HG03520 (cell line): Measurements from ENCODE around the gene CFL1.

ENCODE experiments used
- ATAC-seq: cut with Tn5 transposase; IDR thresholded peaks from one replicate; pipeline ENCODE4 v1.9.1; 2021; ENCODE audit warnings: mild to moderate bottlenecking, moderate library complexity; ENCODE audit not compliant: unreplicated experiment

The CFL1 gene

GRCh38 chr11:65888163-65888814 lies 30.3 kb upstream of the CFL1 start, which contains the start of gene FIBP:
TSS of gene FIBP (minus strand) at chr11:65888471. CDS start at chr11:65888418, 53 bp downstream.
- peak; percentile 42 for ATAC-seq

GRCh38 chr11:65887723-65888162 lies 29.8 kb upstream of the CFL1 start:
- ATAC-seq: peak; percentile 2

DNA sequence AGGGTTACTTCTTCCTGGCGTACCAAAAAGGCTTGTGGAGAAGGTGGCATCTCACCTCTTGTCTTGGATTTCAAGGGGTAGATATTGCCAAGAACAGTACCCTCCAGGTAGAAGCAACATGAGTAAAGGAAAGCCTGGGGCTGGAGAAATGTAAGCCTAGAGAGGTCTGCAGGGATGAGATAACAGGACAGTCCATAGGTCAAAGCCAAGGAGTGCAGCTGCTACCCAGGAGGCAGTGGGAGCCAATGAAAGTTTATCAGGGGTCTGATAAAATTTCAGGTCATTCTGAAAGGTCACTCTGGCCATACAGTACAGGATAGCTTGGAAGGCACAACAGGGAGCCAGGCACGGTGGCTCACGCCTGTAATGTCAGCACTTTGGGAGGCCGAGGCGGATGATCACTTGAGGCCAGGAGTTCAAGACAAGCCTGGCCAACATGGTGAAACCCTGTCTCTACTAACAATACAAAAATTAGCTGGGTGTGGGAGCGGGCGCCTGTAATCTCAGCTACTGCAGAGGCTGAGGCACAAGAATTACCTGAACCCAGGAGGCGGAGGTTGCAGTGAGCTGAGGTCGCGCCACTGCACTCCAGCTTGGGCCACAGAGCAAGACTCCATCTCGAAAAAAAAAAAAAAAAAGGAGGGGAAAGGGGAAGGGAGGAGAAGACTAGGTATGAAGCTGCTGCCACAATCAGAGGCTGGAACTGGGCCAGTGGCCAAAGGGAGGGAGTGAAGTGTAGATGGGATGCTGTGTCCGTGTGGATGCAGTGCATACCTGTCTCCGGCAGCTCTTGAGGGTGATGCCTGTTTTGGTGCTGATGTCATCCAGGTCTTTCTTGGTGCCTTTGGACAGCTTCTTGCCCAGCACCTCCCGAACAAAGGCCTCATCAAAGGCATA lies 29.1 kb upstream of the CFL1 start:
- ATAC-seq: no peak

DNA sequence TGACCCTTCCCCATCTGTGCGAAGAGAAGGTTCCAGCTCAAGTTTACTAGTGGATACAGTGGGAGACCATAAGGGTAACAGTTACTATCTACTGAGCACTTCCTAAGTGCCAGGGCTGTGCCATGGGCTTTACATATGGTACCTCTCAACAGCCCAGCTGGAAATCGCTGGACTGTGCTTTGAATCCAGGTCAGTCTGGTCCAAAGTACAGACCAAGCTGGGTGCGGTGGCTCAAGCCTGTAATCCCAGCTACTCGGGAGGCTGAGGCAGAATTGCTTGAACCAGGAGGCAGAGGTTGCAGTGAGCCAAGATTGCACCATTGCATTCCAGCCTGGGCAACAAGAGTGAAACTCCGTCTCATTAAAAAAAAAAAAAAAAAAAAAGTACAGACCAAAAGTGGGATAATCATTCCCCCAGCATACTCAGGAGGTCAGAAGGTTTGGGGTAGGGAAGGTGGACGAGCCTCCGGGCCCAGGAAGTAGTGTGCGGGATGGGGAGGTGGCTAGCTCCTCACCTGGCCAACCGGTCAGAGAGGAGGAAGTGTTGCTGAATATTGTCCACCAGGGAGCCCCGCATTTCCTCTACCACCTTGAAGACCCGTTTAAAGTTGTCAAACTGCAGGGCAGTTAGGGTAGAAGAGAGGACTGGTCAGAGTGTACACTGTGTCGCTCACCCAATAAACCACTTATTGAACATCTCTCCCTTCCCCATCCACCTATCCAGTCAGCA lies 28.0 kb upstream of the CFL1 start:
- ATAC-seq: no peak

DNA sequence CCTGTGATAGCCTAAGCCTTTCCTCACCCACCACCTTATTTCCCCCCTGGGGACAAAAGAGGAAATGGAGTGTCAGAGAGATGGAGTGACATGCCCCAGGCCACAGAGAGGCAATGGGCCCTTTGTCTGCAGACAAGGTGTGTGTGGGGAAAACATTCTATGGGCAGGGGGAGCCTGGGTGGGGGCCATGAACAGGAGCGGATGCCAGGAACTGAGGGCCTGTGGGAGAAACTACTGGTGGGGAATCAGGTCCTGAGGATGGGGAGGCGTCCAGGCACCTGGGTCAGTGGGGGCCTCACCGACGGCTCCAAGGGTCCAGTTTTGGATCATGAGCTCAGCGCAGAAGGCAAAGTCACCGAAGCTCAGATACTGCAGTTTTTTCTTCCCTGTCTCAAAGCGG lies 27.3 kb upstream of the CFL1 start:
- ATAC-seq: no peak

- ATAC-seq: no peak
These were observed 26.7 kb upstream of the CFL1 start for GRCh38 chr11:65884716-65885092.

GRCh38 chr11:65883786-65884715 lies 26.1 kb upstream of the CFL1 start:
- ATAC-seq: no peak

- no peak for ATAC-seq
These were observed 25.2 kb upstream of the CFL1 start for GRCh38 chr11:65883058-65883761.

GRCh38 chr11:65882120-65883057 lies 24.4 kb upstream of the CFL1 start:
- ATAC-seq: no peak

DNA sequence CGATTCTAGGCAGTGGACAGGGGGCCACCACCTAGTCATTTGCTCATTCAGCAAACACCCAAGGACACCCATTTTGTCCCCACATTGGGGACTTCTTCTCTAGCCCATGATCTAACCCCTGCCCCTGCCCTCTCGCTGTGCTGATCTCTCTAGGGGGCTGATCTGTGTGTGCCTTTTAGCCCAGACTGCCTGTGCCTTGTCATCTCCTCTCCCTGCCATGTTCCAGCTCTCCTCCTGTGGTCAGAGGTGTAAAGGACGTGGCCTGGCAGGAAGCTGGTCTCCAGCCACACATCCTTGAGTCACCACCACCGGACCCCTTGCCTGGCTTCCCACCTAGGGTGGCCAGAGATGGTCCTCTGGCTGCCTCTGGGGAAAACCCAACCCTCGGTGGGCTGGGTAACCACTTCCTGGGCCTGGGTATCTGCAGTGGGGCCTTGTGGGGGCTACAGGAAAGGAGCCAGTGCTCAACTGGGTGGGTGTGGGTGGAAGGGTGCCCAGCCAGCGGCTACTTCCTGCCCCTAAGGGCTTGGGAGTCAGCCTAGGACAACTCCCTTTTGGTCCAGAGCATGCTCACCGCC lies 23.0 kb upstream of the CFL1 start:
- ATAC-seq: no peak

DNA sequence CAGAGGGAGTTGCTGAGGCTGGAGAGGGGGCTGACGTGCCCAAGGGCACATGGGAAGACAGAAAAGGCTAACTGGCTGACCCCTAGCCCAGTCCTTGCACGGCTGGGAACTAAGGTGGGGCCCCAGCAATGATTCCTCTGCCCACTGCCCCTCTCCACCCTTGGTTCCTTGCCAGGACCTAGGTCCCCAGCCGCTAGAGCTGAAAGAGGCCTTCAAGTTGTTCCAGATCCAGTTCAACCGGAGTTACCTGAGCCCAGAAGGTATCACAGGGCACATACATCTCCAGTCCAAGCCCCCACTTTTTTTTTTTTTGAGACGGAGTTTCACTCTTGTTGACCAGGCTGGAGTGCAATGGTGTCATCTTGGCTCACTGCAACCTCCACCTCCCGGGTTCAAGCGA lies 22.0 kb upstream of the CFL1 start:
- ATAC-seq: no peak

DNA sequence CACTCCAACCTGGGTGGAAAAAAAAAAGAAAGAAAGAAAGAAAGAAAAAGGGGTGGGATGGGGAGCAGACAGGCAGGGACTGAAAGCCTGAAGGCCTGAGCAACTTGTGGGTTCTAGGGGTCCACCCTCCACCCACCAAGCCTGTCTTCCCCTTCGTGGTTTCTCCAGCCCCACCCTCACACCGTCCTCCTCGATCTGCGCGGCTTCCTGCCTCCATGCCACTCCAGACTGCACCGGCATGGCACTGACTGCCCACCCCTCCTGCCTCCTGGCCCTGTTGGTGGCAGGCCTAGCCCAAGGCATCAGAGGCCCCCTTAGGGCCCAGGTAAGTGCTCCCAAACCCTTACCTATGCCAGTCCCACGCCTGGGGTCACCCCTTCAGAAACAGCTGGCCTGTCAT lies 21.6 kb upstream of the CFL1 start, which contains the start of gene CTSW:
Gene CTSW, plus strand, starts transcription at position 221 of the 400 bp plus-strand sequence. Its CDS starts 18 bp downstream, at position 239.
- ATAC-seq: no peak

- peak; percentile 82 for ATAC-seq
These were observed 15.6 kb upstream of the CFL1 start for GRCh38 chr11:65873318-65874156.

DNA sequence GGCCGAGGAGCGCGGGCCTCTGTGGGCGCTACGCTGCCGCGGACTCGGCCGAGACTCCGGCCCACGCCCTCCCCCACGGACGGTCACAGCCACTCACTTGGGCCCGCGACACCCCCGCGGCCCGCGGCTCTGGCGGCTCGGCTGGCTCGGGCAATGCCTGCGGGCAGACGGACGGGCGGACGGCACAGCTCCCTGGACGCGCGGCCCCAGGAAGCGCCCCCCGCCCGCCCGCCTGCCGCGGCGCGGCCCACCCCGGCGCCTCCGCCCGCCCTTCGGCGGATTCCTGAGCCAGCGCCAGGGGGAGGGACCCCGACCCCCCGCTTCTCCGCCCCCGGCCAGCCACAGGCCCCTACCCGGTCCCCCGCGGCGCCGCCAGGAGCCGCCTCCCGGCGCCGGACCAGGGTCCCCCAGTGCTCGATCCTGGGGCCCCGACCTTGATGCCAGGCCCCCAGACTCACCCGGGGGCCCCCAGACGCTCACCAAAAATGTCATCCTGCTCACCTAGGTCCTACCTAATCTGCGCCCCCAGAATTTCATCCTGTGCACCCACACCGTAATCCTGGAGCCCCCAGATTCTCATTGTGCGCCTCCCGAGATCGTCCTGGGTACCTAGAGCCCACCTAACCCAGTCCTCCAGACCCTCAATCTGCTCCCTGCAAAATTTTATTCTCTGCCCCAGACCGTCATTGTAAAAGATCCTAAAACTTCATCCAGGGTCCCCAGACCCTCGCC lies 14.8 kb upstream of the CFL1 start, which contains the start of gene EFEMP2:
Gene EFEMP2, minus strand, starts transcription at position 215 of the 732 bp plus-strand sequence. CDS start 446 bp downstream, outside the sequence.
- ATAC-seq: no peak

DNA sequence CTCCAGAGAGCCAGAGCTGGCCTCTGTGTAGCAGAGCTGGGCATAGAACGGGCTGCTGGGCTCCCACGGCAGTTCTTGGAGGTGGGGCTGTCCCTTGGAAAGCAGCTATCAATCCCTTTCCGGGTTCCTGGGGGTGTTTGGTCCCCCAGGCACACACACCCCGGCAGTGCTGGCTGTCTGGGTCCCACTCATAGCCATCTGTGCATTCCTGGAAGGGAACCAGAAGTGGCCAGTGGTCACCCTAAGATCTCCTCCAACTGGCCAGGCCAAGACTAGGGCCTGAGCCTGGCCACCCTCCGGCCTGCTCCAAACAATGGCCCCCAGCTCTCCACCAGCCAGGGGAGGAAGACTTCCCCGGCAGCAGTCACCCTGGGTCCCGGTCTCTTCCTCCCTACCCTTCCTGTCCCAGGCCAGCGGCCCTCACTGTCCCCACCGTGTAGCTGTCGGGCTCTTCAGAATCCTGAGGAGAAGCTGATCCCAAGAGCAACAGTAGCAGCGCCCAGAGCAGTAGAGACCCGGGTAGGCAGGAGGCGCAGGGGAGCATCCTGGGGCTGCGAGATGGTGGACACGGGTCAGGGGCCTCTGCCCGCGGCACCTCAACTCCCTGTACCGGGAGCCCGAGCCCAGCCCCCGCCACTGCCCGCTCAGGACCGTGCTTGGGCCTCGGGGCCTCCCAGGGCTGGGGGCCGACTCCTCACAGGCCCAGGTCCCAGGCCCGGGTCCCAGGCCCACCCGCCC lies 14.0 kb upstream of the CFL1 start:
- no peak for ATAC-seq
